ENCODE results near the gene RIMBP2.

Gene RIMBP2

DNA sequence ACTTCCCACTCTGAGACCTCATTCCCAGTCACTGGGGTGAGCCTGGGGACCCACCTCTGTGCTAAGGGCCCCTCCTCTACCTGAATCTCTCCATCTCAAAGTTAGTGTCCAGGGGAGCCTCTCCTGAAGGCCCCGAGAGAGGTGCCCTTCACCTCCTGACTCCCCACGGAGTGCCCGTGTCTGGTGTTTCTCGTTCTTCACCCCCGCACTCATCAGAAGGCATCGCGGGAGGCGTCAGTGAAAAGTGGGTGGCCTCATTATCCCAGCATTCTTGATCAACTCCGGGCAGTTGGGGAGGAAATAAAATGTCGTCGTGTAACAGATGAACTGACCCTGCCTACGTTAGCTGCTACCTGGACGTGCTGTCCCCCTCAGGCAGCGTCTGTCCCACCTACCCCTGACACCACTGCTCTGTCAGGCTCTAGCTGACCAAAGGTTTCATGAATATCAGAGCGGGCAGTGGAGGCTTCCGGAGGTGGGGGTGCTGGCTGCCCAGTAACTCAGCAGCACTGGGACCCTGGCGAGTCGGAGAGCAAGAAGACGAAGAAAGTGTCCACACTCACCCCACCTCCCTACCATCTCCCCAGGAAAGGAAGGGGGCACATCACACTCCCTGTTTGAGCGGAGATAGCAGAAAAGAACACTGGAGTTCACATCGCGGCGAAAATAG is 275.6 kb downstream of the RIMBP2 start:
- TF ChIP-seq, protein P1, sequence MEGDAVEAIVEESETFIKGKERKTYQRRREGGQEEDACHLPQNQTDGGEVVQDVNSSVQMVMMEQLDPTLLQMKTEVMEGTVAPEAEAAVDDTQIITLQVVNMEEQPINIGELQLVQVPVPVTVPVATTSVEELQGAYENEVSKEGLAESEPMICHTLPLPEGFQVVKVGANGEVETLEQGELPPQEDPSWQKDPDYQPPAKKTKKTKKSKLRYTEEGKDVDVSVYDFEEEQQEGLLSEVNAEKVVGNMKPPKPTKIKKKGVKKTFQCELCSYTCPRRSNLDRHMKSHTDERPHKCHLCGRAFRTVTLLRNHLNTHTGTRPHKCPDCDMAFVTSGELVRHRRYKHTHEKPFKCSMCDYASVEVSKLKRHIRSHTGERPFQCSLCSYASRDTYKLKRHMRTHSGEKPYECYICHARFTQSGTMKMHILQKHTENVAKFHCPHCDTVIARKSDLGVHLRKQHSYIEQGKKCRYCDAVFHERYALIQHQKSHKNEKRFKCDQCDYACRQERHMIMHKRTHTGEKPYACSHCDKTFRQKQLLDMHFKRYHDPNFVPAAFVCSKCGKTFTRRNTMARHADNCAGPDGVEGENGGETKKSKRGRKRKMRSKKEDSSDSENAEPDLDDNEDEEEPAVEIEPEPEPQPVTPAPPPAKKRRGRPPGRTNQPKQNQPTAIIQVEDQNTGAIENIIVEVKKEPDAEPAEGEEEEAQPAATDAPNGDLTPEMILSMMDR (IDR thresholded peaks at IDR 0.05; ENCODE audit: low read depth, low read length) = no peak
- DNase-seq (ENCODE audit: low read depth in 2 of 2) = no peak
- H3K4me3 ChIP-seq (replicated peaks in 1 of 2; ENCODE audit: low read depth in 2 of 2, low read length in 2 of 2) = no peak overlapping the region

DNA sequence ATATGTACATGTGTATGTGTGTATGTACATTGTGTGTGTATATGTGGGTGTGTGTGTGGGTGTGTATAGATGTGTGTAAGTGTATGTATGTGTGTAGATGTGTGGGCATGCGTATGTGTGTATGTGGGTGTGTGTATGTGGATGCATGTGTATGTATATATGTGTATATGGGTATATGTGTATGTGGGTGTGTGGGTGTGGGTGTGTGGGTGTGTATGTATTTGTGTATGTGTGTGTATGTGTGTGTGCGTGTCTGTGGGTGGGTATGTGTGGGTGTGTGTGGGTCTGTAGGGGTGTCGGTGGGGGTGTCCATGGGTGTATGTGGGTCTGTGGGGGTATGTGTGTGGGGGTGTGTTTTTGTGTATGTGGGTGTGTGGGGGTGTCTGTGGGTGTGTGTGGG is 276.8 kb downstream of the RIMBP2 start:
- no peak overlapping the region for H3K4me3 ChIP-seq (replicated peaks in 1 of 2; ENCODE audit: low read depth in 2 of 2, low read length in 2 of 2)
- no peak for DNase-seq (ENCODE audit: low read depth in 2 of 2)
- TF ChIP-seq, protein P1 (IDR thresholded peaks at IDR 0.05; ENCODE audit: low read depth, low read length) = no peak

DNA sequence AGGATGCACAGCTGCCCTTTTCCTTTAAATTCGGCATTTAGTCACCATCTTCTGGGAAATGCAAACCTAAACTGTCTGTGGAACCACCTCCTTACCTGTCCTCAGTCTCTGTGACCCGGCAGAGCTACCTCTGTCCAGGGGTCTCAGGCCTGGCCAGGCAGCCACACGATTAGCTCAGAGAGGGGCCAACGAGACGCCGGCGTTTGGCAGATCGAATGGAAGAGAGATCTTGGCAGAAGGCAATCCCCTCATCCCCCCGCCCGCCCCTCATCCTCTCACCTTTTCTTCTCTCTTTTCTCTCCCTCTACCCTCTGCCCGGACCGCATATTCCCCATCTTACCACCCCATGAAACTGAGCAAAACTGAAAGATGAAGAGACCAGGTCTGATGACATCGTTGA is 277.4 kb downstream of the RIMBP2 start:
- TF ChIP-seq, protein P1 (IDR thresholded peaks at IDR 0.05; ENCODE audit: low read depth, low read length) = no peak
- no peak for DNase-seq (ENCODE audit: low read depth in 2 of 2)
- no peak overlapping the region for H3K4me3 ChIP-seq (replicated peaks in 1 of 2; ENCODE audit: low read depth in 2 of 2, low read length in 2 of 2)

DNA sequence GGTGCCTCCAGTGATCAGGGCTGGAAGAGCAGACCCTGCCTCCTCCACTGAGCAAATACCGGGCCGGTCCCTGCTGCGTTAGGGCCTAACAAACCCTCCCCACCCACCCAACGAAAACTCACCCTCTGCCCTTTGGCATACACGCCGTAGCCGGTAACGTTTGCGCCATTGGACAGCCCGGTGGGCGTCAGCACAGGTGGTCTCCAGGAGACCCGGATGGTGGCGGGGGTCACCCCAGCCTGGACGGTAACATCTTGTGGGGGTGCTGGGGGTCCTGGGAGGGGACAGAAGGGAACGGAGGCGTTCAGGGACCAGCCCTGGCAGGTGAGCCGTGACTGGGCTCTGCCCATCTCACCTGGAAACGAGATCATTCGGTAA is 277.9 kb downstream of the RIMBP2 start:
- H3K4me3 ChIP-seq (replicated peaks in 1 of 2; ENCODE audit: low read depth in 2 of 2, low read length in 2 of 2) = no peak overlapping the region
- no peak for DNase-seq (ENCODE audit: low read depth in 2 of 2)
- TF ChIP-seq, protein P1 (IDR thresholded peaks at IDR 0.05; ENCODE audit: low read depth, low read length) = no peak

DNA sequence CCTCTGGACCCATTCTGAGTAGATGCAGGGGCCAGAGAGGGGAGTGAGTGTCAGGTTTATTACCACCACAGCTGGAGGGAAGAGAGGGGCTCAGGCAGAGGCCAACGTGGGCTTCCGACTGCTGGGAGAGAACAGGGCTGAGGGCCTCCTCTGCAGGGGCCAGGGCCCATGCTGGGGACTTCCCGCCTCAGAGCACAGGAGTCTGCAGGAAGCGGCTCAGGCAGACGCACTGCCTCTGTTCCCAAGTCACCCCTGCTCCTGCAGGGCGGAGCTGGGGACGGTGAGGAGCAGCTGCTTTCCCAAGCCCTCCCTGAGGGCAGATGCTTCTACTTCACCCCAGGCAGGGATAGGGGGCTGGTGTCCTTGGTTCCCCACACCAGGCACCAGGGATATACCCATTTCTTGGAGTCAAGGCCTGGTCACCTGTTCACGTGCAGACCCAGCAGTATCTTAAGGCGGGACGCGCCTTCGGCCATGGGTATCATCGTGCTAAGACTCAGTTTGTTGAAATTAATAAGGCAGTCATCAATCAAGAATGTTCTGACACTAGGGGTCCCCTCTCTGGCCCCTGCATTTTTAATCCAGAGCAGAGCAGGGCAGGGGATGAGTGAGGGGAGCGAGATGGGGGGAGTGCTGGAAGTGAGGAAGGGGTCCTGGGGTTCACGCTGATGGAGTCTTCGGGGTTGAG is 278.4 kb downstream of the RIMBP2 start:
- TF ChIP-seq, protein P1 (IDR thresholded peaks at IDR 0.05; ENCODE audit: low read depth, low read length) = no peak
- H3K4me3 ChIP-seq (replicated peaks in 1 of 2; ENCODE audit: low read depth in 2 of 2, low read length in 2 of 2) = no peak overlapping the region
- DNase-seq (ENCODE audit: low read depth in 2 of 2) = no peak

DNA sequence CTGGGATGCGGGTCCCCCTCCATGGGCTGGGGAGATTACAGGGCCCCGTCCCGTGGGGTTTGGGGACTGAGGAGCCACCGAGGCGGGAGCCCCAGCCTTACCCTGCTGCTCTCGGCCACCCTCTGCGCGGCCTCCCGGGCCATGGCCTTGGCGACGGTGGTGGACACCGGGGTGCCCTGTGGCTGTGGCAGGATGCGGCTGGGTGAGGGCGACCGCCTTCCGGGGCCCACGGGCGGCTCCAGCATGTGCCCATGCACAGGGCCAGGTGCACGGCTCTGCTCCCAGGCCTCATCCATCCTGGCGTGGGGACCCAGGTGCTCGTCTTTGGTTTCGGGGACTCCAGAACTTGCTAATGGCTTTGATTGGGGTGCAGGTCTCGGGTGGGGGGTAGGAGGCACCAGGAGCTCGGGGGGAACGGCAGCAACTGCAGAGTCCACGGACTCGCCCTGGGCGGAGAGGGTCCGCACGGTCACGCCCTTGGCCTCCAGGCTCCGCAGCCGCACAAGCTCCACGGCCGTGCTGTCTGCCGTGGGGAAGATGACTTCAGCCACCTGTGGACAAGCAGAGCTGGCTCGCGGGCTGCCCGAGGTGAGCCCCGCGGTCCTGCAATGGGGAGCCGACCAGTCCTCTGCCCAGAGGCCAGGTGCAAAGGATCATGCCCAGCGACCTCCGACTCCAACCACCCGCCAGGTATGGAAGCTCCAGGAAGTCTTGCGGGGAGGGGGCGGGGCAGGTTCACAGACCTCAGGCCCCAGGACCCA is 279.2 kb downstream of the RIMBP2 start:
- no peak overlapping the region for H3K4me3 ChIP-seq (replicated peaks in 1 of 2; ENCODE audit: low read depth in 2 of 2, low read length in 2 of 2)
- no peak for DNase-seq (ENCODE audit: low read depth in 2 of 2)
- TF ChIP-seq, protein P1 (IDR thresholded peaks at IDR 0.05; ENCODE audit: low read depth, low read length) = no peak

Data from cardiac fibroblast (primary cell).